Anterior cingulate cortex (tissue), 58 donors: Measurements from ENCODE around the gene CDC42.
A peak's percentile ranks its signal among the peaks of the same experiment; 100 is the strongest.

Experiments
- DNase-seq, 58 donors: peaks; one replicate each; lab custom pipeline; 2025; lab: John Stamatoyannopoulos, UW

Gene CDC42

DNA sequence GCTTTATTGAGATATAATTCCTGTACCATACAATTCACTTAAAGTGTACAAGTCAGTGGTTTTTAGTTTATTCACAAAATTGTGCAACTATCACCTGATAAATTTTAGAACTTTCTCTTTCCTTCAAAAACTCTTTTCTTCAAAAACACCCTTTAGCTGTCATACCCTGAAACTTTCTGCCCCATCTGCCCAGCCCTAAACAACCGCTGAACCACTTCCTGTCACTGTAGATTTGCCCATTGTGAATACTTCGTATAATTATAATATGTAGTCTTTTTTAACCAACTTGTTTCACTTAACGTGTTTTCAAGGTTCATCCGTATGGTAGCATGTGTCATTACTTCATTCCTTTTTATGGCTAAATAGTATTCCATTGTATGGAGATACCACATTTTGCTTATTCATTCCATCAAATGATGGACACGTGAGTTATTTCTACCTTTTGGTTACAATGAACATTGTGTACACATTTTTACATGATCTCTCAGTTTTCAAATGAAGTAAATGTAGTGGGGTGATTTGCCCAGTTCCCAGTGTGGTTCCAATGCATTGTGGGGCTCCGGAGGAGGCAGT lies 52.4 kb downstream of the CDC42 start:
- DNase-seq = no peak

DNA sequence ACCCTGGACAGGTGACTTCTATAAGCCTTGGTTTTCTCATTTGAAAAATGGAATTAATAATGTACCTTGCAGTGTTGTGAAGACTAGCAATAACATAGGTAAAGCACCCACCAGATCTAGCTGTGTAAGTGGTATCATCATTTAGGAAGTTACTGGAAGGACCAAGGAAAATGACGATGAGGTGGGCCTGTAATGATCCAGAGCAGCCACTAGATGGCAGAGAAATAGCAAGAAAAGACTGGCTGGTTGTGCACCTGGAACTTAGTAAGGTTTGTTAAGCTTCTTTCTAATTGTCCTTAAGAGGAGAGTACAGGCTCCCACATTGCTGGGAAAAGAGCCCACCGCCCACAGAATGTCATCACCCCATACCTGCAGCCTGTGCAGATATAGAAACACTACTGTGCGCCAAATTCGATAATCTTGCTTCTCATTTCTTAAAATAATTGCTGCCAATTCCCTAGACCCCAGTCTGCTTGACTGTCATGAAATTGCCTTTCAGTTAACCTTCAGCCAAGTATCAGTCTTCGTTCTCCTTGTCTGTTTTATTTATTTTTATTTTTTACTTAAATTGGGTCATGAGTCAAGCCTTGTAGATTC lies 53.2 kb downstream of the CDC42 start:
- peak in 5 of 58 donors; percentile 6 to 33 (median 13) for DNase-seq

DNA sequence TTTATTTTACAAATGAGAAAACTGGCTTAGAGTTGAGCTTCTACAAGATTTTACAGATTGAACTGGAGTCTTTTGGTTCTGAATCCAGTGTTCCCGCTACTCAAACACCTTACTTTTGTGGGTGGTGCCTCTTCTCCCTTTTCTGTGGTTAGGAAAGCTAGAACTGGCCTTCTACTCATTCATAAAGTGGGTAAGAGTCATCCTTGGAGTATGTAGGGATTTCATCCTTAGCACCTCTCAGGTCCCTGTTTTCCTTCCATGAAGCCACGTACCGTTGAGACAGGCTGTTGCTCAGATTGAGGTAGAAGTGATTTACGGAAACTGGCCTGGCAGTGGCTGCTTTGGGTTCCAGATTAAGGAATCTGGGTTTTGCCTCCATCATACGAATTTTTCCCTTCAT lies 54.6 kb downstream of the CDC42 start:
- no peak for DNase-seq

DNA sequence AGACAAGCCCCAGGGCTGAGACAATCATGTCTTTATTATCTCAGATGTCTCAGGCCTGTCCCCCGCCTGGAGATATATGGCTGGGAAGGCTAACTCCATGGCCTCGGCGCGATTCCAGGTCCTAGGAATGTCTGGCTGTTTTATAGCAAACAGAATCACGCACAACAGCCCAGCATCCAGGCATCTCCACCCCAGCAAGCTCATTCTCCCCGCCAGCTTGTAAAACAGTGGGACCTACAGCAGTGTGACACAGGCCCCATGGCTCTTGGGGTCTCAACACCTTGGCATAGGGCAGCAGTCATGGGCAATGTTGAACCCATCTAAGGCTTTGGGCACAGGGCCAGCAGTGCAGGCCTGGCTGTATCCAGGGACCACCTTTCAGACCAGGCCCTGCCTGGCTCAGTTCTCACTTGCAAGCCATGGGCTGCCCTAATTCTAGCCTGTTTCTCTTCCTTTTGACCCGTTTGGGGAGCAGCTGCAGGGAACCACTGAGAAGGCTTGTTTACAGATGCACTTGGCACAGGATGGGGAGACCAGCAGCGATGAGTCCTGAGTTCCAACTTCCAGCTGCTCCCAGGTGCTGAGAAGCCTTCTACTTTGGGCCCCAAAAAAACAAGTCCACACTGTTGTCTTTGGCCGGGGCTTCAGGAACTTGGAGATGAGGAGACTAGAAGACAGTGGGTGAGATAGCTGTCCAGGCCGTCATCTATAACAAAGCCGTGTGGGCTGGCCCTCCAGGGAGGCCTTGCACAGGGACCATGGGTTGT lies 56.0 kb downstream of the CDC42 start:
- DNase-seq = peak in 1 of 58 donors; percentile 36

DNA sequence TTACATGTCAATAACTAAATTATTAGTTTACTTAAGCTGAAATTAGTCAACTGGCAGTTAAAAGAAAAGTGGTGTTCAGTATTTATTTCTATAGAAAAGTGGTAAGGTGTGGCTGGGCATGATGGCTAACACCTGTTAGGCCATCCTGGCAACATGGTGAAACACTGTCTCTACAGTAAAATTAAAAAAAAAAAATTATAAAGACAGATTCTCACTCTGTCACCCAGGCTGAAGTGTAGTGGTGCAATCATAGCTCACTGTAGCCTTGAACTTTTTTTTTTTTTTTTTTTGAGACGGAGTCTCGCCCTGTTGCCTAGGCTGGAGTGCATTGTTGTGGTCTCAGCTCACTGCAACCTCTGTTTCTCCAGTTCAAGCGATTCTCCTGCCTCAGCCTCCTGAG lies 57.5 kb downstream of the CDC42 start:
- no peak for DNase-seq

DNA sequence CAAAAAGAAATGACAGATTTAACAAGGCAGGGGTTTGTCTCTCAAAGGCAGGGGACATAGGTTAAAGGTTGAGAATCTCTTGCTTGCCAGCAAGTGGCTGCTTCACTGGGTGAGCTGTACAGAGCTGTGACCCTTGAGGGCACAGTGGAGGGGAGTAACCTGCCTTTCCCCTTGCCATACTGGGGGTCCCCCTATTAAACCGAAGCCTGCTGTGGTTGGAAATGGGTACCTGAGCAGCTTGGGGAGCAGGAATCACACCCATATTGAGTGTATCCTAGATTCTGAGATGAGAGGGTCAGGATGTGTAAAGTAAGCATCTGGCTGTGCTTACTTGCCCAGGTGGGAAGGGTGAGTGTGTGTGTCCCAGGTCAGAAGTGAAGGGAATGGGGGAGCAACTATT lies 58.6 kb downstream of the CDC42 start:
- DNase-seq = no peak

DNA sequence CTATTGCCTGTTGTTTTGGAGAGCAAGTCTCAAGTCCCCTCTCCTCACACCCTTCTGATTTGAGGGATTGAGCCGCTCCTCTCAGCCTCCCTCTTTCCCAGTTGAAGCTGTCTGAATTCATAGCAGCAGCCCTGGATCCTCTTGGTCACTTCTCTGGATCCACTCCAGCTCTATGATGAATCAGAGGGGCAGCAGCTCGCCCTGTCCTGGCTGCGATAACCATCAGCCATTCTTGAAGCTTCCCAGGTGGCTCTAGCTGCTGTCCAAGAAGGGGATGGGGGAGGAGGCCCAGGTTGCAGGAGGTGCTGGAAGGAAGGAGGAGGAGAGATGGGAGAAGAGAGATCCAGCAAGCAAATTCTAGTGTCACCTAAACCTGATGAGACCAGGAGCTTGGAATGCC lies 59.1 kb downstream of the CDC42 start:
- DNase-seq = peak in 1 of 58 donors; percentile 26

DNA sequence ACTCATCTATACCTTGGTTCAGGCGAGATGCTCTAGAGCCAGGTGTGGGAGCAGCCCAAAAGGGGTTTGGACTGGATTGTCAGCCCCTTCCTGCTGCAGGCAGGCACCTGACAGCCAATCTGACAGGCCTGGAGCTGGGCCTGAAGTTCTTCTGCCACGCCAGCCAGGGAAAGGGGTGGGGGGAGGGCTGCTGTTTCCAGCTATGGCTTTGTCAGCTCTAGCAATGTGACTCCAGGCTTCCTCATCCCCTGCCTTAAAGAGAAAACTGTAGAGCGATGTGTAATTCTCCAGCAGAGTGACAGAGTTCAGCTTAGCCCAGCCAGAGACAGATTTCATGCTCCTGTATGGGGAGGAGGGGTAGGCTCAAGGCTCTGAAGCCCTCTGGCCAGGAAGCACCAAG lies 60.0 kb downstream of the CDC42 start:
- peak in 6 of 58 donors; percentile 11 to 27 (median 16) for DNase-seq

DNA sequence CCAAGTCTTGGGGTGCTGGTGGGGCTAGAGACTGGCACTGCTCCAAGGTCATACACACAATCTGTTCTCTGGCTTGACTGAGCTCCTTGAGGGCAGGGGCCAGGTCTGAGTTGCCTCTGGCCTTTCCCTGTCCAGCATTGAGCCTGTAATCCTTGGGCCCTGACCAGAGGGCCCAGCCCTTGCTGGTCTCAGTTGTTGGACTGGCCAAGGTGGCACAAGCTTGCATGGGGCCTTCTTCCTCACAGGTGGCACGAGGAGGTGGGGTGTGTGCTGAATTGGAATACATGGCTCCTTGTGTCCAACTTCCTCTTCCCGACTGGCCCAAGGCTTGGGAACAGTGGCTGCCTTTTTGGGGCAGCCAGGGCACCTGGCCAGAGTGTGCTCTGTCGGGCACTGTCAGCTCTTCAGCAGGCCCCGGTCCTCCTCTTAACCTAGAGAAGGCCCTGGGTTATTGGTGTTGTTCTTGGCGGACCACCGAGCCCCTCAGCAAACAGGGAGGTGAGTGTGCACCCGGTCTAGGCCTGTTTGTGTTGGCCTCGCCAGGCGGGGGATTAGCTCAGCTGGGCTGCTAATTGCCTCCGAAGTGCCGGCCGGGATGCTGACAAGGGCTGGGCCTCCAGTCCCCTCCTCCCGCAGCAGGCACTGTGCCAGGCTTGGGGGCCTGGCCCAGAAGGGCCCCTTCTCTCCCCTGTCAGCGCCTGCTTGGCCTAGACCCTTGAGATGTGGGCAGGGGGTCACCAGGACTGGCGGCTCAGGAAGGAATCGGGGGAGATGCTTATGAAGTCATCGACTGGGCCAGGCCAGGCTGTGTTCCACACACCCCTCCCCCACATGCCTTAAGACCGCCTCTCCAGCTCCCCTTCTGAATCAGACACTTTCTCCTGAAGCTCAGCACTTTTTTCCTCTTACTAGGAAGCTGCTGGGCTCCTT lies 61.8 kb downstream of the CDC42 start:
- peak in 17 of 58 donors; percentile 17 to 67 (median 38) for DNase-seq

DNA sequence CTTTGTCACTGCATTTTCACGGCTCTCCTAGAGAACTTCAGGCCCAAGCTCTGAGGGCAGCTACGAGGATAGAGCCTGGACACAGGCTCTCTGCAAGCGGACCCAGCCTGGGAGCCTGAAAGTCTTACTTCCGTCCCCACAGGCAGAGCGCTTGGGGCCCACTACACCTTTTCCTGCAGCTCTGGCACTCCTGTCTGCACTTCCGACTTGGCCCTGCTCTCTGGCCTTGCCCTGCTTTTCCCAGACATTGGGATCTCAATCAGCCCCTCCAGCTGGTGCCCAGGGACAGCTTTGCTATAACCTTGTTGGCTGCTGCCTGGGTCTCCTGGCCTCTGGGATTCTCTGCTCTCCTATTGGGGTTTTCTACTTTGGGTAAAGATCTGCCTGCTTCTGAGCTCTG lies 62.8 kb downstream of the CDC42 start:
- DNase-seq = no peak

DNA sequence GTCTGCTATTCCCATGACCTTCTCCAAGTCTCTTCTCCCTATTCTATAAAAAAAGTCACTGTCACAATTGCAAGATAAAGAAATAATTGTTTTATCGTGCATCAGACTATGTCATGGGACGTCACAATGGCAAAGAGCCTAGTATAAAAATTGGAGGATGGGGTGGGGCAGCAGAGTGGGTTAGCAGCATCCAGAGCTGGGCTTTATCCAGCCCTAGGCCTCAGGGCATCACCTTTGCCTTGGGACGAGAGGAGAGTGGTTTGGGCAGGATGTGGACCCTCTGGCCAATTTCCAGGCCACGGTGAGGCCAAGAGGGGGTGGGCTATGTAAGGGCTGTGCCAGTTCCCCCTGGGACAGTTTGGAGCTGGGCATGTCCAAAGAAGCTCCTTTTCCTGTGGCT lies 64.7 kb downstream of the CDC42 start:
- peak in 12 of 58 donors; percentile 15 to 79 (median 30) for DNase-seq

DNA sequence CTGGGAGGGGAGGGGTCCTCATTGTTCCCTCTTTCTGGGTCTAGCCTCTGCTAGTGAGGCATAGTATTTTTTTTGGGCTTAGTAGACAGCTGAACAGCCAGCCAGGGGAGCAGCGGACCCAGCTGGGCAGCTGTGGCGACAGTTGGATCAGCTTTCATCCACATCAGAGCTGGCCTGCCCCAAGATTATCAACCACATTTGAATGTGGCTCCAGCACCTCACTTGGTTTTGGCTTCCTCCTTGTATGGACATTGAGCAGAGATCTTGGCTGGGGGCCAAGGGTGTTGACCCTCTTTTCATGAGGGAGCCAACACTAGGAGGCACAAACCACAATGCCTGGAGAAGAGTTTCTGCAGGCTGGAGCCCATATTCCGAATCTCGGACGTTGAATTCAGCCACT lies 65.3 kb downstream of the CDC42 start:
- peak in 3 of 58 donors; percentile 26 to 60 (median 41) for DNase-seq

DNA sequence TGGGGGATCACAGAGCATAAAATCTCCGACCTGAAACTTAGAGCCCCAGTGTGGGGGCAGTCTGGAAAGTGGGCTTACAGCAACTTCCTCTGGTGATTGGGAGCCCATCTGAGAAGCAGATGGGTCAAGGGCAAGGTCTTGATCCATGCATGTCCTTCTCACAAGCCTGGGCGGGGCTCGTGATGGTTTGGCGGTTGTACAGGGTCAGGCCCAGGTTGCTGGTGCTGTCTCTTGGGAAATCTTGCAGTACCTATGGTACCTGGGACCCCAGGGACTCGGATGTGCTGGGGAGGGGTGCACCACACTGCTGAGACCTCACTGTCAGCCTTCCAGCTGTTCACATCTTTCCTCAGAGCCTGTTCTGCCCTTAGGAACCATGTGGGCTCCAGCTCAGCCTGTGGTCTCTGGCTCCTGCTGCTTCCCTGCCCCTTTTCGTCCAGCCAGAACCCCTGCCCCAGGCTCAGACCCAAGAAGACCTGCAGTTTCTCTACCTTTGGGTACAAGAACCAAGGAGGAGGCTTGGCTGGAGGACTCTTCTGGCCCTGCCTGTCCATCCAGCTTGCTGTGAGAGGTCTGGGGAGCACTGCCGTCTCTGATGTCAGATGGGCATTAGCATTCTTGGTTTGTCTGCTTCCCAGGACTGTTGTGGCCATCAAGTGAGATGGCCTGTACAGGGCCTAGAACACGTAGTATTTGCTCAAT lies 65.9 kb downstream of the CDC42 start:
- no peak for DNase-seq

DNA sequence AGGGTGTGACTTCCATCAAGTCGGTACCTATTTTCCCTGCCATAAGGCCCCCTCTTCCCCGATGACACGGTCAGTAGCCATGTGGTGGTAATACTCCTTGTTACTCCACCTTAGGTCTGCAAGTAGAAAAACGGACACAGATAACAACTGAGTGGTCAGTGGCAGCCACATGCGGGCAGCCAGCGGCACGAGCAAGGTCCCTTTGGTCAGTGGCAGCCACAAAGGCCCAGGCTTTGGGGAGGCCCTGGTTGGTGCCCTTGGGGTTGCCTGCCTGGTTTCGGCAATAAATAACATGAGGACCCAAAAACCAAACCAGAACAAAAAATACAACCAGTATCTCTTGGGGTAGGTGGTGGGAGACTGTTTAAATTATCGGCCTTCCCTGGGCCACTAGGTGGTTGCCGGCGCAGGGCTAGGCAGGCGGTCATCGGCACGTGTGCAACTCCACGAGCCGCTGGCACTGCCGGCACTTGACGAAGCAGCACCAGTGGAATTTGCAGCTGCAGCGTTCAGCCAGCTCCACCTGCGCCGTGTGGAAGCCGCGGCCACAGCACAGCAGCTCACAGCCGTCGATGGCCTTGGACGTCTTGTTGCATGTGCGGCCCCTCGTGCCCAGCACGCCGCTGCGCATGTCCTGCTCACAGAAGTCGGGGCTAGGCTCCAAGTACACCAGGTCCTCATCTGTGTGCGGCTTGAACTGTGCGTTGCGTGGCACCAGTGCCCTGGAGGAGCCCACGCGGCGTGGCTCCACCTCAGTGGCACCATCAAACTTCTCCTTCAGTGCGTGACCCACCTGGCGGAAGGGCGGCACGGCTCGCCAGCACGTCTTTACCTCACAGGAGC lies 67.3 kb downstream of the CDC42 start:
- no peak for DNase-seq

DNA sequence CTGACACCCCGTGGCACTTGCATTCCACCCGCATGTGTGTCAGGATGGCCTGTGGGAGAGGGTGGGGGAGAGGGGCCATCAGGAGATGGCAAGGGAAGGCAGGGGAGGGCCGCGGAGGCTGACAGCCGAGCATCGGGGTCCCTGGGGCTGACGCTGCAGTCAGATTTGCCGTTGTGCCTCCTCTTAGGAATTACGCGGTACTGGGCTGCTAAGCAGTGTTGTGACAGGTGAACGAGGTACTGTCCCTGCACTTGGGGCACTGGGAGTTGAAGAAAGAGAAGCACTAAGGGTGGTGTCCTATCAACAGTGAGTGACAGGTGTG lies 67.9 kb downstream of the CDC42 start:
- no peak for DNase-seq

DNA sequence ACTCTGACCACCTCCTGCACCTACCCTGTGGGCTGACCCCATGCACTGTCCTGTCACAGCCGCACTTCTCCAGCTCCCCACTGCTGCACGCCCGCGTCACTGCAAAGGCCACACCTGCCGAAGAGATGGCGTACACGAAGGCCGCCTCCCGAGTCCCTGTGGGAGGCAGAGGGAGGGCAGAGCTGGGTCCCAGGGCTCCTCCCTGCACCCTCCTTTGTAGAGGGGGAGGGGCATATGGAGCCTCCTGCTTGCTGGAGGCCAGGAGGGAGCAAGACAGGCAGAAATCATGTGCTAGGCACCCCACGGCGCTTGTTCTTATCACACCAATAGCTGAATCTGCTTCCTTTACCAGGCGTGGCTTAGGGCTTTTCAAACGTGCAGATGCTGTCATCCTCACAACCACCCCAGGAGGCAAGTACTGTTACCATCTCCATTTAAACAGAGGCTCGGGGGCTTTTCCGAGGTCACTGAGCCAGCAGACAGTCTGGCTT lies 69.0 kb downstream of the CDC42 start:
- no peak for DNase-seq

DNA sequence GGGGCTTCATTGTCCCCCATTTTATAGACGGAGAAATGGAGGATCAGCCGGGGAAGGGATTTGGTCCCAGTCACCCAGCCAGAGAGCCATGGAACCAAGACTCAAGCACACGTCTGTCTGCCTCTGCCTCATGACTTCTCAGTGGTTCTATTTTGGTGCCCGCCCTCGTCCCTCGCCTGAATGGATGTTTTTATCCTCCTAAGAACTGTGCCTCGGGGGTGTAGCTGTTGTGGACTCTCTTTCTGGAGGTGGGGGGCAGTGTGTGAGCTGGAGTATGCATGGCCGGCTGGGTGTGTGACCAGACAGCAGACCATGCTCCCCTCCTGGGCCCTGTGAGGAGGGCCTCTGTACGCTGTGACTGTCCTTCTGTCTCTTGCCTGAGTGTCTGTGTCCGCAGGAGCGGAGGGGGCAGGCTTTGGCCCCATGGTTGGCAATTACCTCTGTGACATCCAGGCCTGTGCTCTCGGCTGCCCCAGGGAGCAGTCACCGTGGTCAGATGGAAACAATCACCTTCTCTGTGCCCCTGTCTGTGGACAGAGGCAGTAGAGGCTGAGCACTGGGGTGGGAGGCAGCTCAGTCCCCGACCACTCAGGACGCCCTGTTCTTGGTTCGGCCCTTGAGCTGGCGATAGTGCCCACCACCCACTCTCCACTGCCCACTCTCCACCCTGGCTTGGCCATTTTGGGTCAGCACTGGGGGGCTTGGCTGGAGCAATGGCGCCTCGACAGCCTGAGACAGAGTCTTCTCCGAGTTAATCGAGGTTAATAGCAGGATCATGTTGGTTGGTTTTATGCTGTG lies 70.0 kb downstream of the CDC42 start:
- peak in 24 of 58 donors; percentile 13 to 71 (median 37) for DNase-seq

DNA sequence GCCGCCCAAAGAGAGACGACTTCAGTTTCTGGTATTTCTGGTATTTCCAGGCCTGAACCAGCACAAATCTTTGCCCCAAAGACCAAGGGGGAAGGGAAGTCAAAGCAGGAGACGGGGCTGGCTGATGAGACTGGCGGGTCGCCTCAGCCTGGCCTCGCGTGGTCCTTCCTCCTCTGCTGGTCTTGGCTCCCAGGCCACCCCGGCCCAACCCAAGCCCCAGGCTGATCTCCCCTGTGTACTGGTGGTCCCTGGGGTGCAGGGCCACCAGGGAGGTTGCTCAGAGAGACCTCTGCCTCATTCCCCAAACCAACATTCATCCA lies 70.5 kb downstream of the CDC42 start:
- DNase-seq = no peak
